Lower leg skin (tissue), 3 donors: Measurements from ENCODE around the gene TMEM138.

Source experiments
- CTCF ChIP-seq, 3 donors: fragments of 450-650 bp; IDR thresholded peaks; one replicate each; pipeline ENCODE4 v1.5.1; 2016; ENCODE audit warnings: antibody characterized with exemption in 3 of 3, mild to moderate bottlenecking in 3 of 3, moderate library complexity in 2 of 3
- POLR2A ChIP-seq, 2 donors: fragments of 450-650 bp; IDR thresholded peaks; one replicate each; pipeline ENCODE4 v1.6.1; 2016 to 2017; ENCODE audit warnings: antibody characterized with exemption in 2 of 2, mild to moderate bottlenecking in 1 of 2, moderate library complexity in 1 of 2

DNA sequence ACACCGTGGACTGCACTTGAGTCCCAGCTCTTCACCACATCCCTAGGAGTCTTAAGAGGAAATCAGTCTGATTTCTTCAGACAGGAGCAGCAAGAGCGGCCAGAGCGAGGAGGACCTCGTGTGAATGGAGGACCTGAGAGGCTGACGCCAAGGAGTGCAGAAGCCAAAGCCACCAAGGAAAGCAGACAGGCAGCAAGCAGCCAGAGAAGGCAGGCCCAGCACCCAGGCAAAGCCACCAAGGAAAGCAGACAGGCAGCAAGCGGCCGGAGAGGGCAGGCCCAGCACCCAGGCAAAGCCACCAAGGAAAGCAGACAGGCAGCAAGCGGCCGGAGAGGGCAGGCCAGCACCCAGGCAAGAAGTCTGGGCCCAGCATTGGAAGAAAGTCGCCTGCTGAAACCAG is 12.3 kb upstream of the TMEM138 start:
- TF ChIP-seq CTCF (IDR thresholded peaks at IDR 0.05) (no peak), POLR2A (IDR thresholded peaks at IDR 0.05) (no peak)
